ACC112 (cell line): ENCODE data around the gene PPFIA1.

ENCODE experiments used
- H2AFZ ChIP-seq: fragments of 200-600 bp; sonication (generic); one replicate; pipeline ENCODE4 v1.6.0; 2017; ENCODE audit warnings: antibody characterized with exemption, low read length; ENCODE audit not compliant: unreplicated experiment
- H3K27ac ChIP-seq: fragments of 200-600 bp; sonication (generic); 2 replicates; pipeline ENCODE4 v1.5.1; 2014; ENCODE audit warnings: low read depth, mild to moderate bottlenecking, antibody characterized with exemption, low read length, moderate library complexity
- H3K27me3 ChIP-seq: fragments of 200-600 bp; sonication (generic); 2 replicates; pipeline ENCODE4 v1.6.1; 2014; ENCODE audit warnings: mild to moderate bottlenecking, antibody characterized with exemption, low read length, moderate library complexity, mixed read lengths; ENCODE audit not compliant: insufficient read depth
- H3K36me3 ChIP-seq: fragments of 200-600 bp; sonication (generic); 2 replicates; pipeline ENCODE4 v1.6.1; 2016; ENCODE audit warnings: mild to moderate bottlenecking, antibody characterized with exemption, low read length, moderate library complexity, mixed read lengths; ENCODE audit not compliant: insufficient read depth
- H3K4me1 ChIP-seq: fragments of 200-600 bp; sonication (generic); one replicate; pipeline ENCODE4 v1.6.1; 2016; ENCODE audit warnings: low read length, mixed read lengths; ENCODE audit not compliant: insufficient read depth, unreplicated experiment, control insufficient read depth
- H3K4me3 ChIP-seq: fragments of 200-600 bp; sonication (generic); 2 replicates; pipeline ENCODE4 v1.5.1; 2014; ENCODE audit warnings: mild to moderate bottlenecking, low read depth, low read length
- H3K79me2 ChIP-seq: fragments of 200-600 bp; sonication (generic); one replicate; pipeline ENCODE4 v1.6.0; 2016; ENCODE audit warnings: low read length; ENCODE audit not compliant: control insufficient read depth, unreplicated experiment, insufficient read depth

PPFIA1 gene

DNA sequence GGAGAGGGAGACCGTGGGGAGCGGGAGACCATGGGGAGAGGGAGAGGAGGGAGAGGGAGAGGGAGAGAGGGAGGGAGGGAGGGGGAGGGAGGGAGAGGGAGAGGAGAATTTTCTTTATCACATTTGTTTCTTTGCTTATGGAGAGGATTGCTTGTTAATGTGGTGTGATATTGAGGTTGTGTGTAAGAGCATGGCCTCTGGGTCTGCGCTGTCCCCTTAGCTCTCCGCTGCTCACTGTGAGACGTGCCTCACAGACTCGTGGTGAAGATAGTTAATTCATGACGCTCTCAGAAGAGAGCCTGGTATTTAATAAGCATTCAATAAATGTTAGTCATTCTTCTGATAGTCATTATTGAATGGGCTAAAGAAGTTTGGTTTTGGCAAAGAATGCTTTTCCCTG is 26.2 kb downstream of the PPFIA1 start:
- Histone ChIP-seq H3K27me3 (no peaks in the 10 kb centered on the region), H2AFZ (no peak overlapping the region), H3K4me3 (no peak overlapping the region), H3K27ac (peak overlapping the region; percentile 38; the same call in 1 of the 2 replicates), H3K79me2 (peaks cover 33% of the 10 kb centered on the region), H3K36me3 (peaks cover 16% of the 10 kb centered on the region), H3K4me1 (peaks cover 7% of the 10 kb centered on the region)

DNA sequence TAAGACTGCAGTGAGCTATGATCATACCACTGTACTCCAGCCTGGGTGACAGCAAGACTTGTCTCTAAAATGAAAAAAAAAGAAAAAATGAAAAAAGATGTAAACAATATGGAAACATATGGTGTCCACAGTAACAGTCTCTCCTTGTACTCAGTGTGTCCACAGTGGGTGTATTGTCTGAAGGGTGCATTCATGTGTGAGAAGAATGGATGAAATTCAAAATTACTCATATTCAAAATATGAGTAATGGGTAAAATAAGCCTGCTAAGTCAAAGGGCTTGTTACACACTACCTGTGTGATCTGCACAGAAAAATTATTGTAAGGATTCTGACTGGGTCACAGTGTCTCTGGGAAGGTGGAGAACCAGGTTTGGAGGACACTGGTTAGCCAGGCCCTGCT is 26.9 kb downstream of the PPFIA1 start:
- Histone ChIP-seq H3K27ac (peak overlapping the region; percentile 38; the same call in 1 of the 2 replicates), H3K36me3 (peaks cover 13% of the 10 kb centered on the region), H2AFZ (no peak overlapping the region), H3K79me2 (peaks cover 39% of the 10 kb centered on the region), H3K4me1 (peaks cover 13% of the 10 kb centered on the region), H3K4me3 (no peak overlapping the region), H3K27me3 (no peaks in the 10 kb centered on the region)

DNA sequence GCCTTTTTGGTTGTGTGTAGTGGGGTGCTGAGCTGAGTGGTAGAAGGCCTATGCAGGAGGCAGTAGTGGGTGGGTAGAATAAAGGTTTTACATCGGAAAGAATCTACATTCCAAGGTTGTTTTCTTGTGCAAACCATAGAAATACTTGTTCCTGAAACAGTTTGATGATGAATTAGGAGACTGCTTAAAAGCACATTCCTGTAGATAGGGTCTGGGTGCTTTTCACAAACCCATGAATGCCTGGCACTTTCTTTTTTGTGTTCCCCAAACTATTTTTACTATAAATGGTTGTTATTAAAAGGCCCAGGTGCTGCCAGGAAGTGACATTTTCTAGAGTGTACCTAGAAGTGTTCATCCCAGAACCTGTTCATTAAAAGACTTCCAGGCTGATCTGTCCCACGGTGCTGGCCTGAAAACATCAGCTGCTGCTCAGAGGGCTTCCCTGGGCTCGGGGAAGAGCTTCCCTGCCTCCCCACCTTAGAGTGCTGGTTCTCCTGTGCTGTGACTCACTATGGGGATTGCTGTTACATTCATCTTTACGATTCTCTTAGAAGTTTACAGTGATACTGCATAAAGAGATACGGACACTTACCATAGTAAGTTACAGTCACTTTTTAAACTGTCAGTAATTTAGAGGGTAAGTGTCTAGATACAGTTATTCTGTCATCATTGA is 27.9 kb downstream of the PPFIA1 start:
- Histone ChIP-seq H3K79me2 (peaks cover 42% of the 10 kb centered on the region), H3K36me3 (peaks cover 2% of the 10 kb centered on the region; the same call in 1 of the 2 replicates)

DNA sequence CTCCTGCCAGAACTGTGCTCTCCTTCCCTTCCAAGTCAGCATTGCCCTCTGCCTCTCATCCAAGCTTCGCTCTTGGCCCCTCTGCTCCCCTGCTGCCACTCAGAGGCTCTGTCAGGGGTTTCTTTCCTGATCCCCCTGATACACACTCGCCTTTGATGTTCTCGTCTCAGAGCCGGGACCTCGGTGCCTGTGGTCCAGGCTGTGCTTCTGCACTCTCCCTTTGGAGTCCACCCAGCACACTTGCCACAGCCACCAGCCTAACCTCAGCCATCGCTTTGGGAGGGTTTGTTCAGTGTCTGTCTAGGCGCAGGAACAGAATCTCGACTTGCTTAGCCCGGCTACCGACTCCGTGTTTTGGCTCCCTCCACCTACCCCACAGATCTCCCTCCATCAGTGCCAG is 29.1 kb downstream of the PPFIA1 start:
- H2AFZ ChIP-seq = no peak overlapping the region
- H3K27me3 ChIP-seq = no peaks in the 10 kb centered on the region
- H3K4me1 ChIP-seq = peaks cover 30% of the 10 kb centered on the region
- H3K4me3 ChIP-seq = no peak overlapping the region
- peaks cover 39% of the 10 kb centered on the region for H3K79me2 ChIP-seq
- no peak overlapping the region for H3K27ac ChIP-seq
- H3K36me3 ChIP-seq = no peaks in the 10 kb centered on the region

More for the DNA sequence above, 27.9 kb downstream of the PPFIA1 start:
- Histone ChIP-seq H3K27me3 (no peaks in the 10 kb centered on the region), H3K27ac (peak overlapping the region; percentile 37; the same call in 1 of the 2 replicates), H2AFZ (no peak overlapping the region), H3K4me3 (no peak overlapping the region), H3K4me1 (peaks cover 23% of the 10 kb centered on the region)

DNA sequence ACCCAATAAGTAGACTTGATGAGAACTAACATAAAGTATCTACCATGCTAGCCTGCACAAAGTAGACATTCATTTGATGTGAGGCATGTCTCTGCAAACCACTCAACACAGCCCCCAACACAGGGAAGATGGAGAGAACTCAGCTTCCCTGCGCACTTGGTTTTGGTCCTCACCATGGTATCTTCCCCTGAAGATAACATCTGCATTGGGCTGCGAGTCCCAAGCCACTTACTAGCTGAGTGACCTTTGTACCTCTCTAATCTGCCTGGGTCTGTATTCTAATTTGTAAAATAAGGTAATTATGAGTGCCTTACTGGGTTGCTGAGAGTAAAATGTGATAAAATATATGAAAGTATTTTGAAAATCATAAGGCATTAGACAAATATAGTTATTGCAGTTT is 30.7 kb downstream of the PPFIA1 start:
- Histone ChIP-seq H3K79me2 (peaks cover 47% of the 10 kb centered on the region), H3K27me3 (no peaks in the 10 kb centered on the region), H2AFZ (no peak overlapping the region), H3K27ac (no peak overlapping the region), H3K36me3 (no peaks in the 10 kb centered on the region), H3K4me3 (no peak overlapping the region), H3K4me1 (peaks cover 44% of the 10 kb centered on the region)

DNA sequence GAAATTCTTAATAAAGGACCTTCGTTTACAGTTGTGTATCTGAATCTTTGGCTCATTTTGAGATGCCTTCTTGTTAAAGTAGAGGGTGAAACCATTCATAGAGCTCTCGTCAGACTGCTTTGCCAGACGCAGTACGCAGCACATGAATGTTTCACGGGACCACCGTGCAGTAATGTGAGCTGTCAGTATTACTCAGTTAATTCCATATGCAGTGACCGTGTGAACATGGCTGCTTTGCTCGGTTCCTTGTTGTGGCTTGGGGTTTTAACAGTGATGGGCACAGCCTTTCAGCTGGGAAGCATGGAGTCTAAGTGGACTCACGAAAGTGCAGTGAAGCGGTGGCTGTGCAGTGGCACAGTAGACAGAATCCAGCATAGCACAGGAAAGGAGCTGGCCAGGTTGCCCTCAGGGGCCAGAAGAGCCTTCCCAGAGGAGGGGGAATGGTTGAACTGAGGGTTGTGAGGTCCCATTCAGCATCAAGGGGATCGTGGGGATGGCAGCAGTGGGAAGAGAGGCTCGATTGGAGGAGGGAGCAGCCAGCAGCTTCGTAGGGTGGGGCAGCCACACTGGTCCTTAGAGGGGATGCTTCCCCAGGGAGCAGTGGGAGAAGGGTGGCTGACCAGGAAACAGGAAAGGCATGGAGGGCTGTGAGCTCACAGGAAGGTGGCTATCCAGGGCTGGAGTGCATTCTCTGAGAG is 31.4 kb downstream of the PPFIA1 start:
- H3K27ac ChIP-seq = peak overlapping the region; percentile 49; the same call in 1 of the 2 replicates
- no peaks in the 10 kb centered on the region for H3K36me3 ChIP-seq
- no peak overlapping the region for H2AFZ ChIP-seq
- peaks cover 44% of the 10 kb centered on the region for H3K79me2 ChIP-seq
- H3K27me3 ChIP-seq = no peaks in the 10 kb centered on the region
- H3K4me3 ChIP-seq = no peak overlapping the region
- H3K4me1 ChIP-seq = peaks cover 48% of the 10 kb centered on the region

DNA sequence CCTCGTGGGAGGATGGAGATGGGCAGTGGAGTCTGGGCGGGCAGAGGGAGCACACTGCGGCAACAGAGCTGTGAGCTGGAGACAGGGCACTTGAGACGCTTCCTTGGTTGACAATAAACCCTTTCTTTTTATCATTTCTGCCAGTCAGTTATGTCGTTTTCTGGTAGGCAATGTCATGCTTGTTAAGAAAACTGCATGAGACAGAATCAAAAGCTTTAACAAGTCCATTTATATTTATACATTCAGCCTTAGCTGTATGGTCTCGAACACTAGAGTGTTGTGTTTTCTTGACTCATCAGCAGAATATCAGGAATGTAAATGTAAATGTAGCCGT is 31.9 kb downstream of the PPFIA1 start:
- H3K36me3 ChIP-seq = no peaks in the 10 kb centered on the region

DNA sequence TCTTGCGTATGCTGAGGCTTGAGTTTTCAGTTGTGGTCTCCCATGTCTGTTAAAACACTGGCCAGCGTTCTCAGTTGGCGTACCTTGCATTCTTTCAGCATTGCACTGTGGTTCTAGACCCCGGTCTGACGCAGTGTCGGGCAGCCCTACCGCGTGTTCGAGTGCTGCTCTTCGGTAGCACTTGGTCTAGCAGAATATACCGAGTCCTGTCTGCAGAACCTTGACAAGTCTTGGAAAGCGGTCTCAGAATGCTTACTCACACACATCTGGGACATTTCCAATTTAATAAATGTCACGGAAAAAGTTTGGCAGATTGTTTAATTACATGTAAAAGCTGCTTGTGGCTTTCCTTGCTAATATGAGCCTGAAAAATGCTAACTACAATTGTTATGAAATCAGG is 32.6 kb downstream of the PPFIA1 start:
- no peaks in the 10 kb centered on the region for H3K36me3 ChIP-seq

More for the DNA sequence above, 31.9 kb downstream of the PPFIA1 start:
- no peaks in the 10 kb centered on the region for H3K27me3 ChIP-seq
- peaks cover 41% of the 10 kb centered on the region for H3K79me2 ChIP-seq
- H2AFZ ChIP-seq = no peak overlapping the region
- H3K27ac ChIP-seq = peak overlapping the region; percentile 49; the same call in 1 of the 2 replicates
- H3K4me1 ChIP-seq = peaks cover 49% of the 10 kb centered on the region
- H3K4me3 ChIP-seq = no peak overlapping the region

DNA sequence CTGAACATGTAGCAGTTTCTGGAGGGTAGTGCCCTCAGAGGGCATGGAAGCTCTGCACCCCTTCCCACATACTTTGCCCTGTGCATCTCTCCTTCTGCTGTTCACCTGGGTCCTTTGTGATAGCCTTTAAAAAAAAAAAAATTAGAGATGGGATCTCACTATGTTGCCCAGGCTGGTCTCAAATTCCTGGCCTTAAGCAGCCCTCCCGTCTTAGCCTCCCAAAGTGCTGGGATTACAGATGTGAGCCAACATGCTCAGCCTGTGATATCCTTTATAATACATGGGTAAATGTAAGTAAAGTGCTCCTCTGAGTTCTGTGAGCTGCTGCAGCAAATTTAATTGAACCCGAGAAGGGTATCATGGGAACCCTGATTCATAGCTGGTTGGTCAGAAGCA is 33.7 kb downstream of the PPFIA1 start:
- no peaks in the 10 kb centered on the region for H3K27me3 ChIP-seq
- H2AFZ ChIP-seq = no peak overlapping the region
- H3K4me3 ChIP-seq = no peak overlapping the region
- H3K79me2 ChIP-seq = peaks cover 45% of the 10 kb centered on the region
- no peak overlapping the region for H3K27ac ChIP-seq
- H3K36me3 ChIP-seq = no peaks in the 10 kb centered on the region
- peaks cover 52% of the 10 kb centered on the region for H3K4me1 ChIP-seq

More for the DNA sequence above, 32.6 kb downstream of the PPFIA1 start:
- Histone ChIP-seq H3K4me3 (no peak overlapping the region), H3K27me3 (no peaks in the 10 kb centered on the region), H3K27ac (peak overlapping the region; percentile 49; the same call in 1 of the 2 replicates), H2AFZ (no peak overlapping the region), H3K4me1 (peaks cover 52% of the 10 kb centered on the region), H3K79me2 (peaks cover 41% of the 10 kb centered on the region)

DNA sequence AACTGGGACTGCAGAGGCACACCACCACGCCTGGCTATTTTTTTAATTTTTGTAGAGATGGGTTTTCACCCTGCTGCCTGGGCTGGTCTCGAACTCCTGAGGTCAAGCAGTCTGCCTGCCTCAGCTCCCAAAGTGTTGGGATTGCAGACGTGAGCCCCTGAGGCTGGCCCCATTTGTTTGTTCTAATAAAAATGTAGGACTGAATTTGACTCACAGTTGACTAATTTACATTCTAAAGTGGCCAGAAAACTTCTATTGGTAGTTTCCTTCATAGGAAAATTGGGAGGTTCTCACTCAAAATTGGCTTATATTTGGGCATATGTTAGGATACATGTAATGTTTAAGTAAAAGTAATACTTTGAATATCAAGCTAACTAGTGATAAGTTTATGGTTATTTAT is 35.0 kb downstream of the PPFIA1 start:
- peak overlapping the region; percentile 43 for H3K27ac ChIP-seq
- H3K4me1 ChIP-seq = peaks cover 52% of the 10 kb centered on the region
- 0 out of 2 replicates have a peak, but pooled peaks cover 4% of the 10 kb centered on the region for H3K36me3 ChIP-seq
- no peaks in the 10 kb centered on the region for H3K27me3 ChIP-seq
- H3K4me3 ChIP-seq = no peak overlapping the region
- no peak overlapping the region for H2AFZ ChIP-seq
- peaks cover 47% of the 10 kb centered on the region for H3K79me2 ChIP-seq

DNA sequence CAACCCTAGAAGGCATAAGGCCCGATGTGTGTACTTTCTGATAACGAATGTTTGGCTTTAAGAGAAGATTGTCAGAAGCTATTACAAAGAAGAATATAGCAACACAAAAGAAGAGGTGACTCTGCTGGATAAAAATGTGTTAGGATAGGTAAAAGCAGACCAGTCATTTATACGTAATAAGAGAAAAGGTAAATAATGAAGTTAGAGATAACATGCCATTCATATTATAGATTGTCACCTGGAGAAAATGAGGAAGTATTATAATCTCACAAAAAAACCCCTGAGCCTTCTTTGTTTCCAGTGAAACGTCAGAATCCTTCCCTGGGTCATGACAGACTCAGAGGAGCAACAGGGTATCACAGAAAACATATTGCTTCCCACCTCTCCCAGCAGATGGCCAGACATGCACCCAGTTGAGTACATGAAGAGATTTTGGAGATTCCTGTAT is 36.1 kb downstream of the PPFIA1 start:
- Histone ChIP-seq H3K4me3 (no peak overlapping the region), H3K4me1 (peaks cover 52% of the 10 kb centered on the region), H2AFZ (no peak overlapping the region), H3K27ac (peak overlapping the region; percentile 23), H3K36me3 (0 out of 2 replicates have a peak, but pooled peaks cover 4% of the 10 kb centered on the region), H3K79me2 (peaks cover 43% of the 10 kb centered on the region), H3K27me3 (no peaks in the 10 kb centered on the region)
